ENCODE results near the gene RNF41. TPM values are rescaled to one million over a fixed set of nuclear protein-coding genes. Genes with fewer than 3 reads are reported as not detected.
A peak's percentile ranks its signal among the peaks of the same experiment; 100 is the strongest.

RNF41 gene
- total RNA-seq, 4 donors from 2014 or later, result 50.0 to 81.6 (median 62.0) TPM

GRCh38 chr12:56242986-56243385, 21.3 kb upstream of the RNF41 start:
- no peaks in the 10 kb centered on the region for H3K9me3 ChIP-seq
- no peaks in the 10 kb centered on the region for H3K27me3 ChIP-seq
- TF ChIP-seq CTCF (IDR thresholded peaks at IDR 0.05) (no peak), EP300 (IDR thresholded peaks at IDR 0.05) (no peak), POLR2A (IDR thresholded peaks at IDR 0.05) (no peak)
- DNase-seq (ENCODE audit: low spot score in 2 of 2), result no peak
- no peak overlapping the region for H3K4me3 ChIP-seq
- peak overlapping the region in 2 of 4 donors; percentile 22 to 49 for H3K27ac ChIP-seq
- H3K4me1 ChIP-seq, result peaks cover 0 to 7% (median 0%) of the 10 kb centered on the region in 4 donors
- WGBS, 2 donors, result 82 to 84% methylated on average over 13 of the region's 13 CpGs
- peaks cover 7 to 99% (median 55%) of the 10 kb centered on the region in 3 donors for H3K36me3 ChIP-seq

- TF ChIP-seq POLR2A (IDR thresholded peaks at IDR 0.05) (no peak), EP300 (IDR thresholded peaks at IDR 0.05) (no peak), CTCF (IDR thresholded peaks at IDR 0.05) (no peak)
- peaks cover 0 to 7% (median 0%) of the 10 kb centered on the region in 4 donors for H3K4me1 ChIP-seq
- H3K27ac ChIP-seq, result no peak overlapping the region
- no peaks in the 10 kb centered on the region for H3K9me3 ChIP-seq
- peaks cover 7 to 96% (median 43%) of the 10 kb centered on the region in 3 donors for H3K36me3 ChIP-seq
- WGBS, 2 donors, result 62 to 63% methylated on average over 9 of the region's 9 CpGs
- no peak for DNase-seq (ENCODE audit: low spot score in 2 of 2)
- no peak overlapping the region for H3K4me3 ChIP-seq
- H3K27me3 ChIP-seq, result no peaks in the 10 kb centered on the region
Measured at GRCh38 chr12:56241424-56242303, 19.9 kb upstream of the RNF41 start.

- Histone ChIP-seq H3K4me1 (no peaks in the 10 kb centered on the region), H3K27ac (no peak overlapping the region), H3K9me3 (no peaks in the 10 kb centered on the region), H3K36me3 (peaks cover 0 to 69% (median 10%) of the 10 kb centered on the region in 3 donors), H3K27me3 (no peaks in the 10 kb centered on the region), H3K4me3 (no peak overlapping the region)
- 56 to 59% methylated on average over 11 of the region's 11 CpGs for WGBS, 2 donors
- DNase-seq (ENCODE audit: low spot score in 2 of 2), result no peak
- TF ChIP-seq CTCF (IDR thresholded peaks at IDR 0.05), result no peak
- no peak for TF ChIP-seq POLR2A (IDR thresholded peaks at IDR 0.05)
- no peak for TF ChIP-seq EP300 (IDR thresholded peaks at IDR 0.05)
Measured at GRCh38 chr12:56237552-56237951, 15.8 kb upstream of the RNF41 start.

- no peaks in the 10 kb centered on the region for H3K9me3 ChIP-seq
- peaks cover 0 to 63% (median 4%) of the 10 kb centered on the region in 3 donors for H3K36me3 ChIP-seq
- no peak for DNase-seq (ENCODE audit: low spot score in 2 of 2)
- no peaks in the 10 kb centered on the region for H3K4me1 ChIP-seq
- H3K4me3 ChIP-seq, result no peak overlapping the region
- no peaks in the 10 kb centered on the region for H3K27me3 ChIP-seq
- no peak overlapping the region for H3K27ac ChIP-seq
- WGBS, 2 donors, result 67 to 69% methylated on average over 4 to 5 of the region's 5 CpGs
- TF ChIP-seq EP300 (IDR thresholded peaks at IDR 0.05), result no peak
- TF ChIP-seq POLR2A (IDR thresholded peaks at IDR 0.05), result no peak
- no peak for TF ChIP-seq CTCF (IDR thresholded peaks at IDR 0.05)
Measured at GRCh38 chr12:56236985-56237384, 15.3 kb upstream of the RNF41 start.

DNA sequence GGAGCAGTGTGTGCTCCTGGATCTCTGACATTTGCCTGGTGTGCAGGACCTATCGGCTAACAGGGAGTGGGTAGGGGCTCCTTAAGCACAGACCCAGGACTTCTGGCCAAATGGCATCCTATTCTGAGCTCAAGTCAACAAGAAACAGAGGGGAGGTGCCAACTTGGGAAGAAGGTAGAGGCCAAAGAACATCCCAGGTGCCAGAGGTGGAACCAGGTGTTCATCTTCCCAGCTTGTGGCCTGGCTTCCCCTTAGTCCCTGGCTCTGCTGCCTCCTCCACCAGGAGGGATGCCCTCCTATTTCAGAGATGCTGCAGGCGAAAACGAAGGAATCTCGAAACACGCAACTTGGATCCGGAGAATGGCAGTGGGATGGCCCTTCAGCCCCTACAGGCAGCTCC, 14.4 kb upstream of the RNF41 start:
- H3K36me3 ChIP-seq, result peaks cover 0 to 54% (median 0%) of the 10 kb centered on the region in 3 donors
- TF ChIP-seq EP300 (IDR thresholded peaks at IDR 0.05) (no peak), CTCF (IDR thresholded peaks at IDR 0.05) (no peak), POLR2A (IDR thresholded peaks at IDR 0.05) (no peak)
- 92 to 97% methylated on average over 6 of the region's 6 CpGs for WGBS, 2 donors
- no peaks in the 10 kb centered on the region for H3K9me3 ChIP-seq
- no peak overlapping the region for H3K4me3 ChIP-seq
- no peak overlapping the region for H3K27ac ChIP-seq
- no peak for DNase-seq (ENCODE audit: low spot score in 2 of 2)
- no peaks in the 10 kb centered on the region for H3K27me3 ChIP-seq
- H3K4me1 ChIP-seq, result no peaks in the 10 kb centered on the region

All from tibial nerve (tissue), 4 donors.